Testis (tissue), 2 donors: ENCODE data around the gene CNST.

ENCODE experiments used
- POLR2A ChIP-seq: fragments of 450-650 bp; IDR thresholded peaks from one replicate; pipeline ENCODE4 v1.6.1; 2017; ENCODE audit warnings: antibody characterized with exemption, mild to moderate bottlenecking, moderate library complexity
- TF ChIP-seq, protein P1 (sequence below), 3 experiments: fragments of 450-650 bp in 2 of 3; fragments of 200-600 bp in 1 of 3; sonication (generic) in 1 of 3; IDR thresholded peaks; one replicate each; pipeline ENCODE4 v1.5.1; 2016 to 2019; ENCODE audit warnings: antibody characterized with exemption in 3 of 3, mild to moderate bottlenecking in 2 of 3, moderate library complexity in 1 of 3

DNA sequence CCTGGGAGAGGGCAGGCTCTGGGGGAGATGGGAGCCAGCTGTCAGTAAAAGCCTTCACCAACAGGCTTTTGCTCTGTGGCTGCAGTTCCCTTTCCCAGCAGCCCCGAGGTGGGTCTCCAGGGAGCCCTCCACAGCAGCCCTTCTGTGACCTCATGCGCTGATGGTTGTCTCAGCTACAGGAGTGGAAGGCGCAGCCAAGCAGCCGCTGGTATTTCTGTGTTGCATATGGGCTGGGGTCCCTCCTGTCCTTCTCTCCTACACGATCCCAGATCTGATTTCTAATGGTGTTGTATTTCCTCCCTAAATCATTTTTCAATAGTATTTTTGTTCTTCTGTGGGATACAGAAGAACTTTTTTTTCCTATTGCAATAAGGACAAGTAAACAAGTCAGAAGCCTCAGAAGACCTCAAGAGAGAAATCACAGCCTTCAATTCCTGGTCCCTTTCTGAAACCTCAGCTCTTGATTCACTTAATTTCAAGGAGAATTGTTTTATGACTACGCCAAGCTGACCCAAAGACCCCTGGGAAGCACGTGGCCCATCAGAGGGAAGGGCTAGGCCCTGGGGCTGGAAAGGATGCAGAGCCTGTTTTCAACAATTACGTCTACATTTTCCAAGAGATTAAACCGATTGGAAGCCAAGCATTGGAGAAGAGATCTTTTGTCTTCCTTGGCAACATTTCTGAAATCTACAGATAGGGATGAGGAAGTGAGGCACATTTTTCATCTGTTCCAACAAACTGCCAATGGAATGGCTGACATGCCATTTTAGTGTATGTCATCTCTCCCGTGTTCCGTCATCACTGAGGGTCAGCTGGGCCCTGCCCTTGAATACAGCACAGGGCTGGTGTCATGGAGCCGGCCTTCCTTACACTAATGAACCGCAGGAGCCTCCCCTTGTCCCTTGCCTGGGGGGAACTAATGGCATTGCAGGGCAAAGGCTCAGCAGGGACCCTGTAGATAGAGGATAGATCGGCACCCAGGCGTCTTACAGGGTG is 115.9 kb downstream of the CNST start:
- TF ChIP-seq, protein P1, sequence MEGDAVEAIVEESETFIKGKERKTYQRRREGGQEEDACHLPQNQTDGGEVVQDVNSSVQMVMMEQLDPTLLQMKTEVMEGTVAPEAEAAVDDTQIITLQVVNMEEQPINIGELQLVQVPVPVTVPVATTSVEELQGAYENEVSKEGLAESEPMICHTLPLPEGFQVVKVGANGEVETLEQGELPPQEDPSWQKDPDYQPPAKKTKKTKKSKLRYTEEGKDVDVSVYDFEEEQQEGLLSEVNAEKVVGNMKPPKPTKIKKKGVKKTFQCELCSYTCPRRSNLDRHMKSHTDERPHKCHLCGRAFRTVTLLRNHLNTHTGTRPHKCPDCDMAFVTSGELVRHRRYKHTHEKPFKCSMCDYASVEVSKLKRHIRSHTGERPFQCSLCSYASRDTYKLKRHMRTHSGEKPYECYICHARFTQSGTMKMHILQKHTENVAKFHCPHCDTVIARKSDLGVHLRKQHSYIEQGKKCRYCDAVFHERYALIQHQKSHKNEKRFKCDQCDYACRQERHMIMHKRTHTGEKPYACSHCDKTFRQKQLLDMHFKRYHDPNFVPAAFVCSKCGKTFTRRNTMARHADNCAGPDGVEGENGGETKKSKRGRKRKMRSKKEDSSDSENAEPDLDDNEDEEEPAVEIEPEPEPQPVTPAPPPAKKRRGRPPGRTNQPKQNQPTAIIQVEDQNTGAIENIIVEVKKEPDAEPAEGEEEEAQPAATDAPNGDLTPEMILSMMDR (IDR thresholded peaks at IDR 0.05), result no peak
- TF ChIP-seq POLR2A, result no peak
